Keratinocyte (primary cell): ENCODE results near the gene MFN2. TPM values are rescaled to one million over a fixed set of nuclear protein-coding genes. Genes with fewer than 3 reads are reported as not detected.

ENCODE experiments used
- DNase-seq: peaks from one replicate; pipeline ENCODE4 v3.0.0-alpha.2; 2011; ENCODE audit warnings: low read depth, missing footprints, low spot score
- FAIRE-seq: peaks from 2 replicates; lab custom pipeline; 2011; peaks lifted over from hg19 to GRCh38; lab: Jason Lieb, UNC
- H2AFZ ChIP-seq: 2 replicates; pipeline ENCODE4 v1.6.0; 2012; ENCODE audit warnings: low read length, control low read depth, inconsistent platforms; ENCODE audit not compliant: control insufficient read depth
- H3K27ac ChIP-seq: 2 replicates; pipeline ENCODE4 v1.5.1; 2011; ENCODE audit warnings: low read length; ENCODE audit not compliant: control insufficient read depth, insufficient read depth
- H3K27me3 ChIP-seq: 3 replicates; pipeline ENCODE4 v1.6.0; 2011; ENCODE audit warnings: low read length; ENCODE audit not compliant: control insufficient read depth, insufficient read depth; ENCODE audit errors: extremely low read depth
- H3K36me3 ChIP-seq, 2 experiments: 2 replicates in 1 of 2; 3 replicates in 1 of 2; pipeline ENCODE4 v1.5.1; 2011; ENCODE audit warnings: low read length in 2 of 2, mild to moderate bottlenecking in 1 of 2; ENCODE audit not compliant: control insufficient read depth in 2 of 2, insufficient read depth in 2 of 2; ENCODE audit errors: extremely low read depth in 1 of 2
- H3K4me1 ChIP-seq: 3 replicates; pipeline ENCODE4 v1.5.1; 2011; ENCODE audit warnings: low read length; ENCODE audit not compliant: control insufficient read depth, insufficient read depth; ENCODE audit errors: extremely low read depth
- H3K4me2 ChIP-seq: 3 replicates; pipeline ENCODE4 v1.6.0; 2011; ENCODE audit warnings: low read depth, low read length; ENCODE audit not compliant: control insufficient read depth, insufficient read depth; ENCODE audit errors: extremely low read depth
- H3K4me3 ChIP-seq, 3 experiments: fragments of 200-600 bp in 1 of 3; sonication (generic) in 1 of 3; 2 replicates in 2 of 3; 3 replicates in 1 of 3; pipeline ENCODE4 v1.5.1; 2011 to 2016; ENCODE audit warnings: low read length in 3 of 3, mild to moderate bottlenecking in 3 of 3, control low read depth in 2 of 3, inconsistent platforms in 1 of 3, low read depth in 1 of 3, mixed read lengths in 1 of 3, mixed run types in 1 of 3, moderate library complexity in 1 of 3; ENCODE audit not compliant: control insufficient read depth in 2 of 3, insufficient read depth in 2 of 3; ENCODE audit errors: extremely low read depth in 1 of 3
- H3K79me2 ChIP-seq: 2 replicates; pipeline ENCODE4 v1.6.0; 2012; ENCODE audit warnings: low read length; ENCODE audit not compliant: control insufficient read depth, insufficient read depth
- H3K9ac ChIP-seq: 3 replicates; pipeline ENCODE4 v1.6.0; 2011; ENCODE audit warnings: low read length; ENCODE audit not compliant: control insufficient read depth, insufficient read depth; ENCODE audit errors: extremely low read depth
- H3K9me1 ChIP-seq: 3 replicates; pipeline ENCODE4 v1.6.0; 2011; ENCODE audit warnings: low read length; ENCODE audit not compliant: control insufficient read depth, insufficient read depth; ENCODE audit errors: extremely low read depth
- H3K9me3 ChIP-seq: 2 replicates; pipeline ENCODE4 v1.5.1; 2012; ENCODE audit warnings: low read depth, low read length; ENCODE audit not compliant: control insufficient read depth
- H4K20me1 ChIP-seq: 3 replicates; pipeline ENCODE4 v1.6.0; 2011; ENCODE audit warnings: low read length; ENCODE audit not compliant: control insufficient read depth, insufficient read depth; ENCODE audit errors: extremely low read depth
- EZH2 ChIP-seq: IDR thresholded peaks from one replicate; pipeline ENCODE4 v1.6.1; 2012; ENCODE audit warnings: inconsistent platforms, mild to moderate bottlenecking, low read length, moderate library complexity
- dilution Hi-C: fragments of 300-500 bp; cut with MboI; formaldehyde crosslinking; loops from one replicate; pipeline ENCODE4 v1.7.0; 2020; ENCODE audit warnings: low sequenced_read_pairs; ENCODE audit not compliant: extremely low pct_ligation_motif_present
- polyA plus RNA-seq, 5 experiments: library from polyadenylated mRNA; depleted of rRNA in 3 of 5; stranded (reverse) in 3 of 5; stranded (forward) in 1 of 5; unstranded in 1 of 5; fragments of >200 nt; gene quantifications; 1 replicate in 1 of 5; 2 replicates in 3 of 5; 3 replicates in 1 of 5; pipeline versions ENCODE4 v1.2.1 to v1.2.3, GENCODE V29; 2011 to 2012; ENCODE audit warnings: missing spikeins in 2 of 5, low read depth in 1 of 5, low replicate concordance in 1 of 5
- TF ChIP-seq, protein P1 (sequence below), 3 experiments: IDR thresholded peaks in 1 of 3; conservative IDR thresholded peaks in 1 of 3; optimal IDR thresholded peaks in 1 of 3; 2 replicates in 2 of 3; 3 replicates in 1 of 3; pipeline versions ENCODE3 to v1.5.1; 2011; ENCODE audit warnings: low read length in 3 of 3, mild to moderate bottlenecking in 3 of 3, moderate library complexity in 2 of 3, control low read depth in 1 of 3, inconsistent platforms in 1 of 3; ENCODE audit not compliant: insufficient read depth in 2 of 3; ENCODE audit errors: extremely low read depth in 1 of 3

The MFN2 gene
- polyA plus RNA-seq, 1 donor (not counting 4 experiments of a cell fraction or from before 2014, with no cell fraction given): 102 TPM

GRCh38 chr1:11960276-11960675 lies 20.0 kb upstream of the MFN2 start:
- Histone ChIP-seq H3K27me3 (no peaks in the 10 kb centered on the region), H3K27ac (no peak overlapping the region), H3K9me3 (no peaks in the 10 kb centered on the region), H4K20me1 (no peaks in the 10 kb centered on the region), H3K4me2 (no peak overlapping the region), H3K4me1 (no peaks in the 10 kb centered on the region), H3K4me3 (no peak overlapping the region), H3K9ac (no peak overlapping the region), H3K36me3 (peaks cover 11 to 27% of the 10 kb centered on the region in 2 experiments), H3K79me2 (no peaks in the 10 kb centered on the region), H2AFZ (no peak overlapping the region), H3K9me1 (no peaks in the 10 kb centered on the region)
- no peak for DNase-seq
- TF ChIP-seq, protein P1, sequence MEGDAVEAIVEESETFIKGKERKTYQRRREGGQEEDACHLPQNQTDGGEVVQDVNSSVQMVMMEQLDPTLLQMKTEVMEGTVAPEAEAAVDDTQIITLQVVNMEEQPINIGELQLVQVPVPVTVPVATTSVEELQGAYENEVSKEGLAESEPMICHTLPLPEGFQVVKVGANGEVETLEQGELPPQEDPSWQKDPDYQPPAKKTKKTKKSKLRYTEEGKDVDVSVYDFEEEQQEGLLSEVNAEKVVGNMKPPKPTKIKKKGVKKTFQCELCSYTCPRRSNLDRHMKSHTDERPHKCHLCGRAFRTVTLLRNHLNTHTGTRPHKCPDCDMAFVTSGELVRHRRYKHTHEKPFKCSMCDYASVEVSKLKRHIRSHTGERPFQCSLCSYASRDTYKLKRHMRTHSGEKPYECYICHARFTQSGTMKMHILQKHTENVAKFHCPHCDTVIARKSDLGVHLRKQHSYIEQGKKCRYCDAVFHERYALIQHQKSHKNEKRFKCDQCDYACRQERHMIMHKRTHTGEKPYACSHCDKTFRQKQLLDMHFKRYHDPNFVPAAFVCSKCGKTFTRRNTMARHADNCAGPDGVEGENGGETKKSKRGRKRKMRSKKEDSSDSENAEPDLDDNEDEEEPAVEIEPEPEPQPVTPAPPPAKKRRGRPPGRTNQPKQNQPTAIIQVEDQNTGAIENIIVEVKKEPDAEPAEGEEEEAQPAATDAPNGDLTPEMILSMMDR (optimal IDR thresholded peaks at IDR 0.05 in 1 of 3, IDR thresholded peaks at IDR 0.05 in 1 of 3, conservative IDR thresholded peaks at IDR 0.05 in 1 of 3; ENCODE audit: extremely low read depth in 1 of 3, insufficient read depth in 2 of 3, low read length in 3 of 3): no peak
- FAIRE-seq: no peak
- dilution Hi-C loops: no loop called here

- Histone ChIP-seq H3K79me2 (no peaks in the 10 kb centered on the region), H3K27ac (no peak overlapping the region), H3K9ac (no peak overlapping the region), H3K4me2 (no peak overlapping the region), H3K4me1 (no peaks in the 10 kb centered on the region), H3K36me3 (peaks cover 11 to 25% of the 10 kb centered on the region in 2 experiments), H3K4me3 (no peak overlapping the region), H3K9me1 (no peaks in the 10 kb centered on the region), H3K9me3 (no peaks in the 10 kb centered on the region), H3K27me3 (no peaks in the 10 kb centered on the region), H4K20me1 (no peaks in the 10 kb centered on the region), H2AFZ (no peak overlapping the region)
- TF ChIP-seq EZH2: no peak
- TF ChIP-seq, protein P1 (optimal IDR thresholded peaks at IDR 0.05 in 1 of 3, IDR thresholded peaks at IDR 0.05 in 1 of 3, conservative IDR thresholded peaks at IDR 0.05 in 1 of 3; ENCODE audit: extremely low read depth in 1 of 3, insufficient read depth in 2 of 3, low read length in 3 of 3): no peak
- DNase-seq (no peak), FAIRE-seq (no peak)
- dilution Hi-C loops: no loop called here
These were observed 19.5 kb upstream of the MFN2 start for GRCh38 chr1:11960715-11961114.
